ENCODE results near the gene SH3BGRL3.

Gene SH3BGRL3

GRCh38 chr1:26277719-26278118 lies 2.2 kb upstream of the SH3BGRL3 start:
- DNase-seq (ENCODE audit: low spot score) = no peak

- DNase-seq (ENCODE audit: low spot score) = no peak
Measured at GRCh38 chr1:26278303-26278702, 1.6 kb upstream of the SH3BGRL3 start.

- DNase-seq (ENCODE audit: low spot score) = peak; percentile 30
Measured at GRCh38 chr1:26278724-26279455, 996 bp upstream of the SH3BGRL3 start.

GRCh38 chr1:26280333-26281042 lies 602 bp downstream of the SH3BGRL3 start:
- DNase-seq (ENCODE audit: low spot score) = no peak

- DNase-seq (ENCODE audit: low spot score) = no peak
Measured at GRCh38 chr1:26281091-26281958, 1.4 kb downstream of the SH3BGRL3 start.

GRCh38 chr1:26281971-26282370 lies 2.1 kb downstream of the SH3BGRL3 start:
- DNase-seq (ENCODE audit: low spot score) = no peak

GRCh38 chr1:26282401-26282918 lies 2.6 kb downstream of the SH3BGRL3 start:
- DNase-seq (ENCODE audit: low spot score) = no peak

GRCh38 chr1:26283279-26283853 lies 3.5 kb downstream of the SH3BGRL3 start:
- DNase-seq (ENCODE audit: low spot score) = no peak

- DNase-seq (ENCODE audit: low spot score) = no peak
Measured at GRCh38 chr1:26283871-26284596, 4.1 kb downstream of the SH3BGRL3 start.

- peak; percentile 76 for DNase-seq (ENCODE audit: low spot score)
Measured at GRCh38 chr1:26284597-26285347, 4.9 kb downstream of the SH3BGRL3 start.

GRCh38 chr1:26285366-26286063 lies 5.6 kb downstream of the SH3BGRL3 start:
- DNase-seq (ENCODE audit: low spot score) = peak; percentile 42

- no peak for DNase-seq (ENCODE audit: low spot score)
Measured at GRCh38 chr1:26286064-26286416, 6.2 kb downstream of the SH3BGRL3 start.

- DNase-seq (ENCODE audit: low spot score) = peak; percentile 72
Measured at GRCh38 chr1:26287033-26287711, 7.3 kb downstream of the SH3BGRL3 start.

GRCh38 chr1:26287811-26288210 lies 7.9 kb downstream of the SH3BGRL3 start:
- DNase-seq (ENCODE audit: low spot score) = no peak

GRCh38 chr1:26288311-26288941 lies 8.5 kb downstream of the SH3BGRL3 start:
- DNase-seq (ENCODE audit: low spot score) = peak; percentile 64

GRCh38 chr1:26289158-26290059 lies 9.5 kb downstream of the SH3BGRL3 start:
- DNase-seq (ENCODE audit: low spot score) = peak; percentile 90

- peak; percentile 33 for DNase-seq (ENCODE audit: low spot score)
Measured at GRCh38 chr1:26290122-26290881, 10.4 kb downstream of the SH3BGRL3 start.

All from germinal center (tissue), 1 donor.